IPS-18c (cell line): ENCODE data around the gene CDH11.

Experiments used
- H3K4me3 ChIP-seq: 2 replicates; pipeline ENCODE4 v1.7.0; 2013; ENCODE audit warnings: low read depth, mild to moderate bottlenecking, low read length, moderate library complexity; ENCODE audit not compliant: insufficient read depth
- H3K9me3 ChIP-seq: one replicate; pipeline ENCODE4 v1.6.1; 2013; ENCODE audit warnings: mild to moderate bottlenecking, low read length, moderate library complexity; ENCODE audit not compliant: control insufficient read depth, insufficient read depth

CDH11 gene

GRCh38 chr16:65120461-65120830, 1.4 kb downstream of the CDH11 start:
- Histone ChIP-seq H3K9me3 (no peaks in the 10 kb centered on the region), H3K4me3 (peak overlapping the region; percentile 72)

GRCh38 chr16:65119901-65120401, 1.9 kb downstream of the CDH11 start:
- Histone ChIP-seq H3K4me3 (peak overlapping the region; percentile 72), H3K9me3 (no peaks in the 10 kb centered on the region)

GRCh38 chr16:65119435-65119834, 2.4 kb downstream of the CDH11 start:
- Histone ChIP-seq H3K9me3 (no peaks in the 10 kb centered on the region), H3K4me3 (no peak overlapping the region)

- H3K9me3 ChIP-seq: no peaks in the 10 kb centered on the region
- no peak overlapping the region for H3K4me3 ChIP-seq
Measured at GRCh38 chr16:65118871-65119270, 3.0 kb downstream of the CDH11 start.

- Histone ChIP-seq H3K9me3 (no peaks in the 10 kb centered on the region), H3K4me3 (no peak overlapping the region)
Measured at GRCh38 chr16:65117811-65118448, 3.9 kb downstream of the CDH11 start.

GRCh38 chr16:65116818-65117430, 4.9 kb downstream of the CDH11 start:
- no peak overlapping the region for H3K4me3 ChIP-seq

GRCh38 chr16:65116216-65116615, 5.6 kb downstream of the CDH11 start:
- H3K9me3 ChIP-seq: no peaks in the 10 kb centered on the region
- H3K4me3 ChIP-seq: no peak overlapping the region

More at GRCh38 chr16:65116818-65117430, 4.9 kb downstream of the CDH11 start:
- H3K9me3 ChIP-seq: no peaks in the 10 kb centered on the region

- Histone ChIP-seq H3K4me3 (no peak overlapping the region), H3K9me3 (no peaks in the 10 kb centered on the region)
Measured at GRCh38 chr16:65114527-65114926, 7.3 kb downstream of the CDH11 start.

- Histone ChIP-seq H3K9me3 (no peaks in the 10 kb centered on the region), H3K4me3 (no peak overlapping the region)
Measured at GRCh38 chr16:65113441-65113840, 8.4 kb downstream of the CDH11 start.

GRCh38 chr16:65111306-65111705, 10.6 kb downstream of the CDH11 start:
- no peak overlapping the region for H3K4me3 ChIP-seq
- no peaks in the 10 kb centered on the region for H3K9me3 ChIP-seq

- Histone ChIP-seq H3K9me3 (no peaks in the 10 kb centered on the region), H3K4me3 (no peak overlapping the region)
Measured at GRCh38 chr16:65106757-65107156, 15.1 kb downstream of the CDH11 start.

GRCh38 chr16:65105171-65105570, 16.7 kb downstream of the CDH11 start:
- Histone ChIP-seq H3K9me3 (no peaks in the 10 kb centered on the region), H3K4me3 (no peak overlapping the region)

GRCh38 chr16:65104471-65104870, 17.4 kb downstream of the CDH11 start:
- H3K9me3 ChIP-seq: no peaks in the 10 kb centered on the region
- H3K4me3 ChIP-seq: no peak overlapping the region

GRCh38 chr16:65102326-65102725, 19.5 kb downstream of the CDH11 start:
- H3K9me3 ChIP-seq: no peaks in the 10 kb centered on the region
- no peak overlapping the region for H3K4me3 ChIP-seq

GRCh38 chr16:65101009-65101408, 20.9 kb downstream of the CDH11 start:
- H3K9me3 ChIP-seq: no peaks in the 10 kb centered on the region

GRCh38 chr16:65099607-65100006, 22.3 kb downstream of the CDH11 start:
- H3K4me3 ChIP-seq: no peak overlapping the region

More at GRCh38 chr16:65101009-65101408, 20.9 kb downstream of the CDH11 start:
- no peak overlapping the region for H3K4me3 ChIP-seq

GRCh38 chr16:65098916-65099315, 22.9 kb downstream of the CDH11 start:
- Histone ChIP-seq H3K4me3 (no peak overlapping the region), H3K9me3 (no peaks in the 10 kb centered on the region)

More at GRCh38 chr16:65099607-65100006, 22.3 kb downstream of the CDH11 start:
- no peaks in the 10 kb centered on the region for H3K9me3 ChIP-seq

- no peak overlapping the region for H3K4me3 ChIP-seq
- H3K9me3 ChIP-seq: no peaks in the 10 kb centered on the region
Measured at GRCh38 chr16:65097296-65097695, 24.6 kb downstream of the CDH11 start.
